Activated naive CD8-positive, alpha-beta T cell treated with anti-CD3 and anti-CD28 coated beads, Interleukin-2, amount 50 U/mL, for 24 hours (primary cell): ENCODE measurements around the gene FAM124A.

Experiments
- ATAC-seq: fragments of 150-1000 bp; cut with Tn5 transposase; one replicate; pipeline ENCODE4 v1.10.0; 2021
- DNase-seq: peaks from one replicate; pipeline ENCODE4 v3.0.0; 2021
- H3K27ac Mint-ChIP-seq: one replicate; pipeline ENCODE4 v1.8.0; 2021; ENCODE audit warnings: mild to moderate bottlenecking, mixed read lengths
- H3K27me3 Mint-ChIP-seq: one replicate; pipeline ENCODE4 v1.8.0; 2021; ENCODE audit warnings: mixed read lengths
- H3K36me3 Mint-ChIP-seq: one replicate; pipeline ENCODE4 v1.8.0; 2021; ENCODE audit warnings: low read depth, mixed read lengths
- H3K4me1 Mint-ChIP-seq: one replicate; pipeline ENCODE4 v1.8.0; 2021; ENCODE audit warnings: mixed read lengths
- H3K4me3 Mint-ChIP-seq: one replicate; pipeline ENCODE4 v1.8.0; 2021; ENCODE audit warnings: mild to moderate bottlenecking, moderate library complexity, mixed read lengths
- H3K9me3 Mint-ChIP-seq: one replicate; pipeline ENCODE4 v1.8.0; 2021; ENCODE audit warnings: mixed read lengths

The FAM124A gene

DNA sequence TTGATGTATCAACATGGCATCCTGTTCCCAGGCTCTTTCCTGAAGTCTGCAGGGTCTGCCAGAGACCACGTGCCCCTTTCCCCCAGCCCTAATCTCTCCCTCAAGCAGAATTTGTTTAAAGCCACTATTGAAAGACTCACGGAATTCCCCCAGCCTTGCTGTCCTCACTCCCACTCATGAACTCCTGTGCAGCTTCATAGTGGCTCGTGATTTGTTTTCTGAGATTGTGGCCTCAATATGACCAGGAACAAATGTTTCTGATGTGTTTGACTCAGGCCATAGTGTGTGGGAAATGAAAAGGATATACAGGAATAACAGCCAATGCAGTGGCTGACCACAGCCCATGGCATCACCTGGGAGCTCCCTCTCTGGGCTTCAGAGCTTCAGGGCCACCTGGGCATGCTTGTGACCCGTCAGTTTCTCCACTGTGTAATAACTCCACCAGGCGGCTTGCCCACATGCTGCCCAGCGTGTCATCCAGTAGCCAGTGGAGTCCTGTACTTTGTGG, 109.2 kb downstream of the FAM124A start:
- no peaks in the 10 kb centered on the region for H3K9me3 Mint-ChIP-seq
- ATAC-seq (peak; percentile 42), DNase-seq (no peak)
- H3K27ac Mint-ChIP-seq, result peak overlapping the region; percentile 5
- H3K27me3 Mint-ChIP-seq, result no peaks in the 10 kb centered on the region
- H3K36me3 Mint-ChIP-seq, result no peaks in the 10 kb centered on the region
- H3K4me3 Mint-ChIP-seq, result no peak overlapping the region
- H3K4me1 Mint-ChIP-seq, result peaks cover 18% of the 10 kb centered on the region

DNA sequence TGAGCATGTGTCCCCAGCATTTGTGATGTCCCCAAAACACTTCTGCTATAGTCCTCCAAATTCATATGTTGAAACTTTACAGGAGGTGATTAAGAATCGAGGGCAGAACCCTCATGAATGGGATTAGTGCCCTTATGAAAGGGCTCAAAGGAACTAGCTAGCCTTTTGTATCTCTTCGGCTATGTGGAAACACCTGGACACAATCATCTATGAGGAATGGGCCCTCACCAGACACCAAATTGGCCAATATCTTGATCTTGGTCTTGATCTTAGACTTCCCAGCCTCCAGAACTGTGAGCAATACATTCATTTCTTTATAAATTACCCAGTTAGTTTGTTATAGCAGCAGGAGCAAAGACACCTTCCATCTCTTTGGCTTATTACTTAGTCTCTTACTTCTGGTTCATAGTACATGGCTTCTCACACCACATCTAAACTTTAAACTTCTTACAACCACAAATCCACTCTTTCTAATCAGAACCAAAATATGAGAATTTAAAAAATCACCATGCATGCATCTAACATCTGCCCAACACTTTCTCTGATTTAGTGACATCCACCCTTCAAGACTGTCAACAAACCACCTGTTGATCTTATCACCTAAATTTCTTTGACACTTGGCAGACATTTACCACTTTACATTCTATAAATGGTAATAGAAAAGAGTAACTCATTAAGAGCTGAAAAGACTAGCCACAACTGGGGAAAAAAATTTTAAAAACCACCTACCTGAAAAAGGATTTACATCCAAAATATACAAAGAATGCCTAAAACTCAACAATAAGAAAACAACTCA, 110.6 kb downstream of the FAM124A start:
- Mint-ChIP-seq H3K9me3 (no peaks in the 10 kb centered on the region), H3K4me3 (no peak overlapping the region), H3K27me3 (no peaks in the 10 kb centered on the region), H3K4me1 (peaks cover 18% of the 10 kb centered on the region), H3K36me3 (no peaks in the 10 kb centered on the region), H3K27ac (no peak overlapping the region)
- no peak for DNase-seq
- no peak for ATAC-seq

- Mint-ChIP-seq H3K36me3 (no peaks in the 10 kb centered on the region), H3K9me3 (no peaks in the 10 kb centered on the region), H3K27me3 (no peaks in the 10 kb centered on the region), H3K4me3 (no peak overlapping the region), H3K4me1 (peaks cover 18% of the 10 kb centered on the region), H3K27ac (no peak overlapping the region)
- no peak for ATAC-seq
- no peak for DNase-seq
Measured at GRCh38 chr13:51333421-51333820, 111.2 kb downstream of the FAM124A start.

DNA sequence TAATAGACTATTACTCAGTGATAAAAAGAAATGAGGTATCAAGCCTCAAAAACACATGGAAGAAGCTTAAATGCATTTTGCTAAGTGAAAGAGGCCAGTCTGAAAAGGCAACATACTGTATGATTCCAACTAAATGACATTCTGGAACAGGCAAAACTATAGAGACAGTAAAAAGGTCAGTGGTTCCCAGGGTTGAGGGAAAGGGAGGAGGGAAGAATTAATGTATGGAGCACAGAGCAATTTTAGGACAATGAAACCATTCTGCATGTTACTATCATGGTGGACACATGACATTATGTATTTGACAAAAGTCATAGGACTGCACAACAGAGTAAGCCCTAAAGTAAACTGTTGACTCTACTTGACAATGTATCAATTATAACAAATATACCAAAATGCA, 111.6 kb downstream of the FAM124A start:
- Mint-ChIP-seq H3K9me3 (no peaks in the 10 kb centered on the region), H3K4me3 (no peak overlapping the region), H3K4me1 (peaks cover 18% of the 10 kb centered on the region), H3K27me3 (no peaks in the 10 kb centered on the region), H3K36me3 (no peaks in the 10 kb centered on the region), H3K27ac (no peak overlapping the region)
- ATAC-seq (no peak), DNase-seq (no peak)
